NCI-H1092 (cell line): ENCODE measurements around the gene GSE1.
A peak's percentile ranks its signal among the peaks of the same experiment; 100 is the strongest.

ENCODE experiments used
- DNase-seq: peaks from one replicate; lab custom pipeline; 2025; lab: John Stamatoyannopoulos, UW

The GSE1 gene

GRCh38 chr16:85646358-85646907 is 33.3 kb downstream of the GSE1 start:
- no peak for DNase-seq

- no peak for DNase-seq
Measured at GRCh38 chr16:85646976-85647375, 33.9 kb downstream of the GSE1 start.

GRCh38 chr16:85648070-85648714 is 35.1 kb downstream of the GSE1 start:
- DNase-seq: no peak

- DNase-seq: no peak
Measured at GRCh38 chr16:85648805-85649204, 35.7 kb downstream of the GSE1 start.

GRCh38 chr16:85649411-85650134 is 36.5 kb downstream of the GSE1 start:
- peak; percentile 32 for DNase-seq

- DNase-seq: peak; percentile 36
Measured at GRCh38 chr16:85650135-85650843, 37.2 kb downstream of the GSE1 start.

- peak; percentile 54 for DNase-seq
Measured at GRCh38 chr16:85650844-85651628, 37.9 kb downstream of the GSE1 start.

- DNase-seq: no peak
Measured at GRCh38 chr16:85651629-85652430, 38.7 kb downstream of the GSE1 start.

- no peak for DNase-seq
Measured at GRCh38 chr16:85652431-85653221, 39.5 kb downstream of the GSE1 start.

GRCh38 chr16:85653290-85653891 is 40.3 kb downstream of the GSE1 start:
- DNase-seq: no peak

GRCh38 chr16:85654251-85655095 is 41.4 kb downstream of the GSE1 start:
- DNase-seq: no peak

GRCh38 chr16:85655216-85656129 is 42.4 kb downstream of the GSE1 start:
- DNase-seq: no peak

GRCh38 chr16:85656351-85657266 is 43.5 kb downstream of the GSE1 start:
- no peak for DNase-seq

GRCh38 chr16:85657267-85657650 is 44.1 kb downstream of the GSE1 start:
- DNase-seq: no peak

- no peak for DNase-seq
Measured at GRCh38 chr16:85657996-85658395, 44.9 kb downstream of the GSE1 start.

- DNase-seq: no peak
Measured at GRCh38 chr16:85658504-85659326, 45.6 kb downstream of the GSE1 start.
